DND-41 (cell line): Measurements from ENCODE around the gene CTTNBP2.

ENCODE experiments used
- EZH2 ChIP-seq: IDR thresholded peaks from 3 replicates; pipeline ENCODE4 v1.6.1; 2012; ENCODE audit warnings: borderline replicate concordance, low read depth, mild to moderate bottlenecking, moderate library complexity, low read length, inconsistent platforms; ENCODE audit not compliant: severe bottlenecking
- TF ChIP-seq, protein P1 (sequence below): IDR thresholded peaks from 2 replicates; pipeline ENCODE4 v1.5.1; 2012; ENCODE audit warnings: borderline replicate concordance, low read length, moderate library complexity, mild to moderate bottlenecking; ENCODE audit not compliant: poor library complexity, severe bottlenecking; ENCODE audit errors: extremely low read depth

DNA sequence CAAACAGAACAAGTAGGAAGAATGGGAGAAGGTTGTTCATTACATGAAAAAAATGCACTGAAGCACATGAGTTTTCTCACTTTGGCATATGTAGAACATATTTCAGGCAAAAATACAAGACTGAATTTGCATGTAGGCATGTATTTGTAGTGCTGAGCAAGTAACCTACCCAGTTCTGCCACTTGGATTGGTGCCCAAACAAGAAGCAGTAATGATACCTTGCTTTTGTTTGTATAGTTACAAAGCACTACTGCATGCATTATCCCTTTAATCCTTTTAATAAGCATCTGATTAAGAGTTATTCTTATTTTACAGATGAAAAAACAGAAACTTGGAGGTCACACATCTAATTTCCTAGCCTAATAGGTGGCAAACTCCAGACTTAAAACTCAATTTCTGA is 23.1 kb upstream of the CTTNBP2 start:
- TF ChIP-seq, protein P1, sequence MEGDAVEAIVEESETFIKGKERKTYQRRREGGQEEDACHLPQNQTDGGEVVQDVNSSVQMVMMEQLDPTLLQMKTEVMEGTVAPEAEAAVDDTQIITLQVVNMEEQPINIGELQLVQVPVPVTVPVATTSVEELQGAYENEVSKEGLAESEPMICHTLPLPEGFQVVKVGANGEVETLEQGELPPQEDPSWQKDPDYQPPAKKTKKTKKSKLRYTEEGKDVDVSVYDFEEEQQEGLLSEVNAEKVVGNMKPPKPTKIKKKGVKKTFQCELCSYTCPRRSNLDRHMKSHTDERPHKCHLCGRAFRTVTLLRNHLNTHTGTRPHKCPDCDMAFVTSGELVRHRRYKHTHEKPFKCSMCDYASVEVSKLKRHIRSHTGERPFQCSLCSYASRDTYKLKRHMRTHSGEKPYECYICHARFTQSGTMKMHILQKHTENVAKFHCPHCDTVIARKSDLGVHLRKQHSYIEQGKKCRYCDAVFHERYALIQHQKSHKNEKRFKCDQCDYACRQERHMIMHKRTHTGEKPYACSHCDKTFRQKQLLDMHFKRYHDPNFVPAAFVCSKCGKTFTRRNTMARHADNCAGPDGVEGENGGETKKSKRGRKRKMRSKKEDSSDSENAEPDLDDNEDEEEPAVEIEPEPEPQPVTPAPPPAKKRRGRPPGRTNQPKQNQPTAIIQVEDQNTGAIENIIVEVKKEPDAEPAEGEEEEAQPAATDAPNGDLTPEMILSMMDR: no peak
- TF ChIP-seq EZH2: no peak
